22Rv1 (cell line): ENCODE measurements around the gene SLC6A13.

ENCODE experiments used
- H3K27ac ChIP-seq: fragments of 450-650 bp; 2 replicates; pipeline ENCODE4 v1.5.1; 2017
- ZFX ChIP-seq: fragments of 450-650 bp; IDR thresholded peaks from 2 replicates; pipeline ENCODE4 v1.6.1; 2017; ENCODE audit warnings: antibody characterized with exemption, borderline replicate concordance
- TF ChIP-seq, protein P1 (sequence below): fragments of 450-650 bp; IDR thresholded peaks from 2 replicates; pipeline ENCODE4 v1.5.1; 2017; ENCODE audit warnings: mild to moderate bottlenecking

The SLC6A13 gene

DNA sequence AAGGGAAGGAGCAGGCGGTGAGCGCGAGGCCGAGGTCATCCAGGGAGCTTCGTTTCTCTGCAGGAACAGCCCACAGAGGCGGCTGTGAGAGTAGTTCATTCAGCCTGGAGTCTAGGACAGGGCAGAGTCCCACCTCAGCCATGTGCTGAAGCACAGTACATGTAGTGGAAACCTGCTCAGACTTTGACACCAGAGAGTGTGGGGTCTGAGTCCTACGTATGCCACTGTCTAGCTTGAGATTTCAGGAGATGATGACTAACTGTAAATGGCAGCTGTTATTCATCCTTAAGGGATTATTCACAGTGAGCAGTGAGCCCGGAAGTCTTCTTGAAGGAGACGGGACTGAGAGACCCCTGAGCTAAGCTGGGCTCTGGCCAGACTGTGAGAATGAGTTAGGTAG, 938 bp upstream of the SLC6A13 start:
- TF ChIP-seq ZFX = no peak
- TF ChIP-seq, protein P1, sequence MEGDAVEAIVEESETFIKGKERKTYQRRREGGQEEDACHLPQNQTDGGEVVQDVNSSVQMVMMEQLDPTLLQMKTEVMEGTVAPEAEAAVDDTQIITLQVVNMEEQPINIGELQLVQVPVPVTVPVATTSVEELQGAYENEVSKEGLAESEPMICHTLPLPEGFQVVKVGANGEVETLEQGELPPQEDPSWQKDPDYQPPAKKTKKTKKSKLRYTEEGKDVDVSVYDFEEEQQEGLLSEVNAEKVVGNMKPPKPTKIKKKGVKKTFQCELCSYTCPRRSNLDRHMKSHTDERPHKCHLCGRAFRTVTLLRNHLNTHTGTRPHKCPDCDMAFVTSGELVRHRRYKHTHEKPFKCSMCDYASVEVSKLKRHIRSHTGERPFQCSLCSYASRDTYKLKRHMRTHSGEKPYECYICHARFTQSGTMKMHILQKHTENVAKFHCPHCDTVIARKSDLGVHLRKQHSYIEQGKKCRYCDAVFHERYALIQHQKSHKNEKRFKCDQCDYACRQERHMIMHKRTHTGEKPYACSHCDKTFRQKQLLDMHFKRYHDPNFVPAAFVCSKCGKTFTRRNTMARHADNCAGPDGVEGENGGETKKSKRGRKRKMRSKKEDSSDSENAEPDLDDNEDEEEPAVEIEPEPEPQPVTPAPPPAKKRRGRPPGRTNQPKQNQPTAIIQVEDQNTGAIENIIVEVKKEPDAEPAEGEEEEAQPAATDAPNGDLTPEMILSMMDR = no peak
- H3K27ac ChIP-seq = no peak overlapping the region

DNA sequence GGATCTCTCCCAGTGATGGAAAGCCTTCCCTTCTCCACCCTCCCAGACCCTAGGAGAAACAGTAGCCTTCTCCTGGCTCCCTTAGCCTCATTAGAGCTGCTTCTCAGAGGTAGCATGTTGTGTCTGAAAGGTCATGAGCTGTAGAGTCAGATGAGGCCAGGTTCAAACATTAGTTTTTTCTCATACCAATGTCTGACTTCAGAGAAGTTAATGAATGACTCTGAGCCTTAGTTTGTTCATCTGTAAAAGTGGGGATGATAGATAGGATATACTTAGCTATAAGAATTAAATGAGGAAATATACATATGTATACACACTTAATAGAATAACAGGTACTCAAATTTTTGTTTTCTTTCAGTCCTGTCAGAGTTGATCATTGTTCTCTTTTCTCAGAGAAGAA, 523 bp downstream of the SLC6A13 start:
- no peak overlapping the region for H3K27ac ChIP-seq
- TF ChIP-seq, protein P1 = no peak
- no peak for TF ChIP-seq ZFX

DNA sequence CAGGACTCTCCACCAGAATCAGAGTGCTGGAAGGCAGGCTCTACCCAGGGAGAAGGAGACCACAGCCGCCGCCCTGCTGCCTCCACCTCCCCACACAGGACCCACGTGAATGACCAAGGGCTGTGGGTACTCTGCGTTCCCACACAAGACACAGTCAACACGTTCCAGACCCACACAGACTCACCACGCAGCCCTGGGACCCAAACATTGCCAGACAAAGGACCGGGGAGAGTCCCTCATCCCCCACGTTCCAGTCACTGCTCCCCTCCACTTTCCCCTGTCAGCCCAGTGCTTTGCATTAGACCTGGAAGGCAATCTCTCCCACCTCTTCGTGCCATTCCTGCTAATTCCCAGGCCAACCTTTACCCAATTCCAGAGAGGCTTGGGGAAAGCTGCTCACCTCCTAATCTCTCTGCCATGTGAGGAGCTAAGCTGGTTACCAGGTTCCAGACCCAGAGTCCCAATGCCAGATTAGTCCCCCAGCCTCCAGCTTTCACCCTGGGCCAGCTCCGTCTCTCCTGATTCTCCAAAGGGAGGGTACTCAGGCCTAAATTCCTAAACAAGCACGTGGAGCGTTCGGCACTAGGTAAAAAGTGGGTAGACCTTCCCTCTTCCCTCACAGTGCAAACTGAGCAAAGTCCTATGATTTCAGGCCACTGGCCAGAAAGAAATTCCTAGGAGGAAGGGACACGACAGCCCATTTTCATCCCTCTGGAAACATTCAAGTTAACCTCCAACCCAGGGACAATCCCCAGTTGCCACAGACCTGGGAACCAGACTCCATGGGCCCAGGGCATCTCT, 4.9 kb downstream of the SLC6A13 start:
- H3K27ac ChIP-seq = no peak overlapping the region
- TF ChIP-seq ZFX = no peak
- TF ChIP-seq, protein P1 = no peak

DNA sequence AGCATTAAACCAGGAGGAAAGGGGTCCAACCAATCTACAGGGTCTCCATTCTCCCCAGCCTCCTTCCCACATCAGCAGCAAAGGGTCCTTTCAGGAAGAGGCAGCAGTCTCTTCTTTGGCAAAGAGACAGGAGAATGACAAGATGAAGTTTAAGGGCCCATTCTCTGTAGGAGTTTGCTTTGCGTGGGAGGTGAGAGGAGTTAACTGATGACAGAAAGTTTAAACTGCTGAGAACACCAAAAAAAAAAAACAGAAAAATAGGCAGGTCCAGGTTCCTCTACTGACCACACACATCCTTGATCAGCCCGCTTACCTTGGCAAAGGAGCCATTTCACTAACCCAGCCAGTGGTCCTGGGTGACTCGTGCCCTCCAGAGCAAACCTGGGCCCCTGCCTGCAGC, 5.7 kb downstream of the SLC6A13 start:
- TF ChIP-seq, protein P1 = no peak
- TF ChIP-seq ZFX = no peak
- no peak overlapping the region for H3K27ac ChIP-seq

DNA sequence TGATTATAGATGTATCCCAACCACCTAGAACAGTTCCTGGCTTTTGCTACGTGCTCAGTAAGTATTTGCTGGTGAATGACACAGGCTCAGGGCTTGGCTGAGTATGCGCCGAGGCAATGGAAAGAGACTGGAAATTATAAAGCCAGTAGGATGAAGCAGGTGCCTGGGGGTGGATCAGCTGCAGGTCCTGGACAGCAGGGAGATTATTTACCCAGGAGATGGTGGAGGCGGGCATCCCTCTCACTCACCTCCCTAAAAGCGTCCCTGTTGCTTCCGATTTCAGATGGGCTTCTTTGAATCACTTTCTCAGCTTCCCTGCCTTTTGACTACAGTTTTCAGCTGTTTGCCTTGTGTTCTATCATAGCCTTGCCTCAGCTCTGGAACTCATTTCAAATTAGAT, 6.4 kb downstream of the SLC6A13 start:
- TF ChIP-seq, protein P1 = no peak
- no peak for TF ChIP-seq ZFX
- H3K27ac ChIP-seq = no peak overlapping the region

DNA sequence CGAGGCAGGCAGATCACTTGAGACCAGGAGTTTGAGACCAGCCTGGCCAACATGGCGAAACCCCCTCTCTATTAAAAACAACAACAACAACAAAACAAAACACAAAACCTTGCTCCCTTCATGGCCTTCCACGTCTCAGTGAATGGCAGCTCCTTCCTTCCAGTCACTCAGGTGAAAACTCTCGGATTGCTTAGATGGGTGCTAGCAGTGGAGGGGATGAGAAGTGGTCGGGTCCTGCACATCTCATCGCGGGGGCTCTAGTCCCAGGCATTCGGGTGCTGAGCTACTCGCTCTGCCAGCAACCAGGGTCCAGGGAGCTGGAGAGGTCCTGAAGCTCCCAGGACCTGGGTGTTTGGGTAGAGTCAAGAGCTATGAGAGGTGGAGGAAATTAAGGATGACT, 7.7 kb downstream of the SLC6A13 start:
- no peak overlapping the region for H3K27ac ChIP-seq
- TF ChIP-seq, protein P1 = no peak
- no peak for TF ChIP-seq ZFX

DNA sequence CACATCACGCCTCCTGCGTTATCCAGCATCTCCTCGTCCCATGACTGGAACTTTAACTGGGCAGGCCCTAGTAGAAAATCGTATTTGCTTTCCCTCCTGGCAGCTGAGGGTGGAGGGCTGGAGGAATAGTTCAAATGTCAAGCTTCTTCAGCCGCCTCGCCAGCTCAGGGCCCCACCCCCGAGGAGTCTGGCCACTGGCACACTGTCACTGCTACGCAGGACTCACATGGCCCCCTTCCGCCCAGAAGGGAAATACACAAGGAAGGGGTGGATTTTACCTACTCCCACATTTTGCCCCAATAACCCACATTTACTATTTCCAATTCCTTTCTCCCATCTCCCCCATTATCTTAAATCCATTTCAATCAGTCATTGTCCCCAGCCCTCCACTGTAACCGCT, 8.6 kb downstream of the SLC6A13 start:
- TF ChIP-seq, protein P1 = no peak
- no peak for TF ChIP-seq ZFX
- no peak overlapping the region for H3K27ac ChIP-seq
